PC-3 (cell line): Measurements from ENCODE around the gene C19orf47.

ENCODE experiments used
- EZH2 ChIP-seq: fragments of 300-600 bp; sonication (generic); IDR thresholded peaks from one replicate; pipeline ENCODE4 v1.6.1; 2017; ENCODE audit warnings: antibody characterized with exemption, mild to moderate bottlenecking, low read length; ENCODE audit not compliant: unreplicated experiment
- TF ChIP-seq, protein P1 (sequence below): fragments of 300-600 bp; sonication (generic); conservative IDR thresholded peaks from 2 replicates; pipeline ENCODE4 v1.5.1; 2017; ENCODE audit warnings: antibody characterized with exemption, low read depth, mild to moderate bottlenecking, low read length

DNA sequence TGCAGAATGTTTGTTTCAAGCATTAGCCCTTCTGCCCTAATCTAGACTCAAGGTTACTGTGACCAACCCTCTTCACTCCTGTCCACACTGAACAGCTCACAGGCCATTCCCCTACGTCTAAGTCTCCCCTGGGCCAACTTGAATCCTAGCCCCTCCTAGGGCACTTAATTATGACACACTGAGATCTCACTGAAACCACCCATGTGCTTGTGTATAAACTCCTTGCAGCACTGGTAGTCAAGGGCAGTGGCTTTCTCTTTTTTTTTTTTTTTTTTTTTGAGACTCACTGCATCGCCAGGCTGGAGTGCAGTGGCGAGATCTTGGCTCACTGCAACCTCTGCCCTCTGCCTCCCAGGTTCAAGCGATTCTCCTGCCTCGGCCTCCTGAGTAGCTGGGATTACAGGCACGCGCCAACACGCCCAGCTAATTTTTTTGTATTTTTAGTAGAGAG lies 61.2 kb downstream of the C19orf47 start:
- TF ChIP-seq, protein P1, sequence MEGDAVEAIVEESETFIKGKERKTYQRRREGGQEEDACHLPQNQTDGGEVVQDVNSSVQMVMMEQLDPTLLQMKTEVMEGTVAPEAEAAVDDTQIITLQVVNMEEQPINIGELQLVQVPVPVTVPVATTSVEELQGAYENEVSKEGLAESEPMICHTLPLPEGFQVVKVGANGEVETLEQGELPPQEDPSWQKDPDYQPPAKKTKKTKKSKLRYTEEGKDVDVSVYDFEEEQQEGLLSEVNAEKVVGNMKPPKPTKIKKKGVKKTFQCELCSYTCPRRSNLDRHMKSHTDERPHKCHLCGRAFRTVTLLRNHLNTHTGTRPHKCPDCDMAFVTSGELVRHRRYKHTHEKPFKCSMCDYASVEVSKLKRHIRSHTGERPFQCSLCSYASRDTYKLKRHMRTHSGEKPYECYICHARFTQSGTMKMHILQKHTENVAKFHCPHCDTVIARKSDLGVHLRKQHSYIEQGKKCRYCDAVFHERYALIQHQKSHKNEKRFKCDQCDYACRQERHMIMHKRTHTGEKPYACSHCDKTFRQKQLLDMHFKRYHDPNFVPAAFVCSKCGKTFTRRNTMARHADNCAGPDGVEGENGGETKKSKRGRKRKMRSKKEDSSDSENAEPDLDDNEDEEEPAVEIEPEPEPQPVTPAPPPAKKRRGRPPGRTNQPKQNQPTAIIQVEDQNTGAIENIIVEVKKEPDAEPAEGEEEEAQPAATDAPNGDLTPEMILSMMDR = no peak
- no peak for TF ChIP-seq EZH2
